HG03095 (cell line): ENCODE data around the gene PPP2R5B.

ENCODE experiments used
- ATAC-seq: cut with Tn5 transposase; IDR thresholded peaks from one replicate; pipeline ENCODE4 v1.9.1; 2021; ENCODE audit warnings: moderate library complexity; ENCODE audit not compliant: unreplicated experiment

Gene PPP2R5B

GRCh38 chr11:64928957-64929356, 4.5 kb downstream of the PPP2R5B start:
- no peak for ATAC-seq

- no peak for ATAC-seq
Measured at GRCh38 chr11:64929625-64930024, 5.1 kb downstream of the PPP2R5B start.

GRCh38 chr11:64930340-64930739, 5.9 kb downstream of the PPP2R5B start:
- no peak for ATAC-seq

- ATAC-seq = no peak
Measured at GRCh38 chr11:64931290-64931689, 6.8 kb downstream of the PPP2R5B start.

- ATAC-seq = no peak
Measured at GRCh38 chr11:64932324-64932723, 7.8 kb downstream of the PPP2R5B start.

GRCh38 chr11:64933213-64933934, 8.9 kb downstream of the PPP2R5B start:
- no peak for ATAC-seq

DNA sequence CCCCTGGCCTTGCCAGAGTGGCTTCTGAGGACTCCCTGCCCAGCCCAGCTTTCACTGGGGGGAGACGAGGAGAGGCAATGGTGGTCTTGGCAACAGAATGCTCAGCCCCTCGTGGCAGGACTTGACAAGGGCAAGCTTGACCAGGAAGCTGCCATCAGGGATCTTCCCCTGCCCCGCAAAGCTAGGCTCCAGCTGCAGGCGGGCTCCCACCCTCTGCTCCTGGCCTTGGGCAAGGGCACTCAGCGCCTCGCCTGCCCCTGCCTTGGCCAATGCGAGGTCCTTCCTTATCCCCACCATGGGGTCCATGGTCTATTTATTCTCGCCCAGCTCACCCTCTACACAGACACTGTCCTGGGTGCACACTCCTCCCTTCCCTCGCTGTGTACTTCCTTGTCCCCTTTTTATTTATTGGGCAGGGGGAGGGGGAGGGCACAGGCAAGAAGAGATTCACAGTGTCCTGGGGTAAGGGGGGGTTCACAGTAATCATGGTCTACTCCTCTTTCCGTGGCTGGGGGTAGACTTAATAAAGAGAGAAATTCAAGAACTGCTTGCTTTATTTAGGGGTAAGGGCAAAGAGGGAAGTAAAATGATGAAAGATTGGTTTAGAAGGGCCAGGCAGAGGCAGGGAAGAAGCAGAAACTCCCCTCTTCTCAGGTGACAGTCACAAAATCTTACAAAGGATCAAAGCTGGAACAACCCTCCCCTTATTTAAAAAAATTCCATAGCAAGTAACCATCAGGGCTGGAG, 9.6 kb downstream of the PPP2R5B start:
- no peak for ATAC-seq

- no peak for ATAC-seq
Measured at GRCh38 chr11:64934682-64935358, 10.3 kb downstream of the PPP2R5B start.

- no peak for ATAC-seq
Measured at GRCh38 chr11:64935359-64936081, 11.0 kb downstream of the PPP2R5B start, which contains the start of gene GPHA2. Gene GPHA2, minus strand, starts transcription at chr11:64935893. Its CDS starts 433 bp downstream, at chr11:64935460.

DNA sequence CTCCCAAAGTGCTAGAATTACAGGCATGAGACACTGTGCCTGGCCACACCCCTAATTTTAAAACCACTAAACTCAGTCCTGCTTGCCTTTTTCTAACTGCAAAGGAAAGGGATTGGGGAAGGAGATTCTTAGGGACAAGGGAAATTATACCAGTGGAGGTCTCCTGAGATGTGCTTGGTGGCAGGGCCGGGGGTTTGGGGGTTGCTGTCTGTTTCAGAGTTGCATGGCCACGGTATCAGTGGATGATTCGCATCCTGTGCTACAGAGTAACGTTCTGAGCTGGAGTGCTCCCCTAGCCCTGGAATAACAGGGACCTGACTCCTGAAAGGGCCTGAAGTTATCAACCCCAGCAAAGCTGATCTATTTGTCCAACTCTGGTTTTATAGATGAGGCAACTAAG, 12.1 kb downstream of the PPP2R5B start:
- ATAC-seq = no peak

DNA sequence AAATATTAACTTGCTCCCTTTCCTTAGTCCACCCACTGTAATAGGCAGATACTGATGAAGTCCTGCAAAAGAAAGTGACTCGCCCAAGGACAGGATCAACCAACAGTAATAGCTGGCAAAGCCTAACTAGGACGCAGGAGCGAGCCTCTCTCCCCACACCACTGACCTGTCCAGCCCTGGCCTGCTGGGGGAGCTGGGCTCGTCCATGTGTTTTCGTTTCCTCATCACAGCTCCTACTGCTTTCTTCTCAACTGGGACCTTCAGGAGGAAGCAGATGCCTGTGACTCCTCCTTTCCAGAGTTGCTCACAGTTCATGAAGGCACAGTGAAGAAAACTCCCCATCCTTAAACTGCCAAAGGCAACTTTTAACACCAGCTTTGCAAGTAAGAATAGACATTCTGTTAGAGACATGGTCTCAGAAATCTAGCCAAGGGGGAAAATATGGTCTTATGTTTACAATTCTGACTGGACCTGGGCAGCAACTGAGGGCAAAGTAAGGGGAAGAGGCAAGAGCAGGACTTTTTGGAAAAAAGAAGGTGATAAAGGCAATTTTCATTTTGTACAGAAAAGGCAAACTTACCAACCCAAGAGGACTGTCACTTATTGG, 22.8 kb downstream of the PPP2R5B start:
- no peak for ATAC-seq

DNA sequence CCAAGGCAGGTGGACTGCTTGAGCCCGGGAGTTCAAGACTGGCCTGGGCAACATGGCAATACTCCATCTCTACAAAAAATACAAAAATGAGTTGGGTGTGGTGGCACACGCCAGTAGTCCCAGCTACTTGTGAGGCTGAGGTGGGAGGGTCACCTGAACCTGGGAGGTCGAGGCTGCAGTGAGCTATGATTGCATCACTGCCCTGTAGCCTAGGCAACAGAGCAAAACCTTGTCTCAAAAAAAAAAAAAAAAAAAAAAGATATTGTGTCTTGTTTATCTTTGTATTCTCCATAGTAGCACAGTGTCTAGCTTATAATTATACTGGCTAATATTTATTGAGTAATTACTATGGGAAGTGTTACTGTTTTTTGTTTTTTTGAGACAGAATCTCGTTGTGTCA, 27.0 kb downstream of the PPP2R5B start:
- ATAC-seq = no peak

DNA sequence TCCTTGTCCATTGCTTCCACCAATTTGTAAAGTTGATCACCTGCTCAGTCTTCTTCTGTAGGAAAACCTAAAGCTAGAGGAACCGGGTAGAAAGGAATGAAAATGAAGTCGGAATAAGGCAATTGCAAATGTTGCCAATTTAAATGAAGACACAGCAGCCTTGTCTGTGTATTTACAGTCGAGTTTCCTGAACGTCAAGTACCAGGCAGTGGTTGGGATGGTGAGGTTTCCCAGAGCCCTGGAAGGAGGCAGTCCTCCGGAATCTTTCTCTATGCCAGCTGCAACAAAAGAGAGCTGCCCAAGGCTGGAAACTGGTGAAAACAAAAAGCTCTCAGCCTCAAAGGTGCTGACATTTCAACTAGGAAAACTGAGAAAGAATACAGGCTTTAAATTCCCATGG, 29.7 kb downstream of the PPP2R5B start:
- ATAC-seq = no peak

GRCh38 chr11:64959498-64959897, 35.0 kb downstream of the PPP2R5B start:
- no peak for ATAC-seq

GRCh38 chr11:64960719-64961118, 36.2 kb downstream of the PPP2R5B start:
- no peak for ATAC-seq

- ATAC-seq = no peak
Measured at GRCh38 chr11:64963072-64963631, 38.7 kb downstream of the PPP2R5B start.

DNA sequence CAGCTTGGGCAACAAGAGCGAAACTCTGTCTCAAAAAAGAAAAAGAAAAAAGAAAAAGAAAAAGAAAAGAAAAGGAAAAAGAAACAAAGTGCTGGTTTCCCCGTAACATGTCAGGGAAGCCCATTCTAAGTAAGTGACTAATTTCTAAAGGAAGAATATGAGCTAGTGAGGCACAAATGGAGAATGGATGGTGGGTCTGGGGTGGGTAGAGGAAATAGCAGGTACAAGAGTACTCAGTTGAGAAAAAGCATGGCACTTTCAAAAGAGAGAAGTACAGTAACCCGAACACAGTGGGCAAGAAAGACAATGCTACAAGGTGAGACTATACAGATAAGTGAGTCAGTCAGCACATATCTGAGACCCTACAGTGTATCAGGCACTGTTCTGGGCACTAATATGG, 42.9 kb downstream of the PPP2R5B start:
- no peak for ATAC-seq

DNA sequence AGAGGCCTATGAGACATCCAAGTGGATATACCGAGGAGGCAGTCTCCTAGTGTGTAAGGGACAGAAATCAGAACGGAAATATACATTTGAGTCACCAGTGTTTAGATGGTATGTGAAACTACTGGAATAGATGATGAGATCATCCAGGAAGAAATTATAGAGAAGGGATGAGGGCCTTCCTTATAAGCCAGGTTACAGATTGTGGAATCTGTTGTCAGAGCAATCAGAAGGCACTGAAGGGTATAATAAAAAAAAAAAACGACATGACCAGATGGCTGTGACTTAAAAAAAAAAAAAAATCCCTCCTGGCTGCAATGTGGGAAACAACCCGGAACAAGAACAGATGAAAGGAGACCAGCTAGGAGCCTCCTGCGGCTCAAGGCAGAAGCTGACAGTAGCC, 44.7 kb downstream of the PPP2R5B start:
- ATAC-seq = no peak

- ATAC-seq = no peak
Measured at GRCh38 chr11:64970731-64971151, 46.3 kb downstream of the PPP2R5B start.
